ENCODE results near the gene GIGYF2.

GRCh38 chr2:232749331-232749730 lies 52.2 kb downstream of the GIGYF2 start:
- TF ChIP-seq, protein P1, sequence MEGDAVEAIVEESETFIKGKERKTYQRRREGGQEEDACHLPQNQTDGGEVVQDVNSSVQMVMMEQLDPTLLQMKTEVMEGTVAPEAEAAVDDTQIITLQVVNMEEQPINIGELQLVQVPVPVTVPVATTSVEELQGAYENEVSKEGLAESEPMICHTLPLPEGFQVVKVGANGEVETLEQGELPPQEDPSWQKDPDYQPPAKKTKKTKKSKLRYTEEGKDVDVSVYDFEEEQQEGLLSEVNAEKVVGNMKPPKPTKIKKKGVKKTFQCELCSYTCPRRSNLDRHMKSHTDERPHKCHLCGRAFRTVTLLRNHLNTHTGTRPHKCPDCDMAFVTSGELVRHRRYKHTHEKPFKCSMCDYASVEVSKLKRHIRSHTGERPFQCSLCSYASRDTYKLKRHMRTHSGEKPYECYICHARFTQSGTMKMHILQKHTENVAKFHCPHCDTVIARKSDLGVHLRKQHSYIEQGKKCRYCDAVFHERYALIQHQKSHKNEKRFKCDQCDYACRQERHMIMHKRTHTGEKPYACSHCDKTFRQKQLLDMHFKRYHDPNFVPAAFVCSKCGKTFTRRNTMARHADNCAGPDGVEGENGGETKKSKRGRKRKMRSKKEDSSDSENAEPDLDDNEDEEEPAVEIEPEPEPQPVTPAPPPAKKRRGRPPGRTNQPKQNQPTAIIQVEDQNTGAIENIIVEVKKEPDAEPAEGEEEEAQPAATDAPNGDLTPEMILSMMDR (IDR thresholded peaks at IDR 0.05): no peak
- TF ChIP-seq POLR2A (IDR thresholded peaks at IDR 0.05): no peak
